ENCODE data around the gene COL5A1.

COL5A1 gene

GRCh38 chr9:134625361-134626068 is 16.1 kb upstream of the COL5A1 start:
- no peak for DNase-seq (ENCODE audit: low read depth in 1 of 2, low spot score in 1 of 2)

GRCh38 chr9:134626069-134626423 is 15.6 kb upstream of the COL5A1 start:
- DNase-seq (ENCODE audit: low read depth in 1 of 2, low spot score in 1 of 2) = no peak
- Histone ChIP-seq H3K27ac (replicated peaks) (no peak overlapping the region), H3K4me3 (replicated peaks; ENCODE audit: insufficient read depth, low read length) (no peak overlapping the region), H3K27me3 (ENCODE audit: insufficient read depth, poor library complexity, severe bottlenecking) (peaks cover 7% of the 10 kb centered on the region)
- TF ChIP-seq REST (IDR thresholded peaks at IDR 0.05; ENCODE audit: insufficient replicate concordance, low read depth) (no peak), CTCF (IDR thresholded peaks at IDR 0.05; ENCODE audit: insufficient read depth, low read length) (no peak), POLR2AphosphoS5 (IDR thresholded peaks at IDR 0.05; ENCODE audit: low read depth) (no peak), GABPA (IDR thresholded peaks at IDR 0.05; ENCODE audit: low read depth) (no peak), SPI1 (IDR thresholded peaks at IDR 0.05; ENCODE audit: borderline replicate concordance, low read depth) (no peak)

More at GRCh38 chr9:134625361-134626068, 16.1 kb upstream of the COL5A1 start:
- H3K27ac ChIP-seq (replicated peaks) = no peak overlapping the region
- TF ChIP-seq REST (IDR thresholded peaks at IDR 0.05; ENCODE audit: insufficient replicate concordance, low read depth) (no peak), CTCF (IDR thresholded peaks at IDR 0.05; ENCODE audit: insufficient read depth, low read length) (no peak), GABPA (IDR thresholded peaks at IDR 0.05; ENCODE audit: low read depth) (no peak), SPI1 (IDR thresholded peaks at IDR 0.05; ENCODE audit: borderline replicate concordance, low read depth) (no peak), POLR2AphosphoS5 (IDR thresholded peaks at IDR 0.05; ENCODE audit: low read depth) (no peak)
- no peak overlapping the region for H3K4me3 ChIP-seq (replicated peaks; ENCODE audit: insufficient read depth, low read length)
- H3K27me3 ChIP-seq (ENCODE audit: insufficient read depth, poor library complexity, severe bottlenecking) = peaks cover 7% of the 10 kb centered on the region

GRCh38 chr9:134626571-134627416 is 14.8 kb upstream of the COL5A1 start:
- H3K27ac ChIP-seq (replicated peaks) = no peak overlapping the region

More at GRCh38 chr9:134626571-134627416, 14.8 kb upstream of the COL5A1 start:
- Histone ChIP-seq H3K27me3 (ENCODE audit: insufficient read depth, poor library complexity, severe bottlenecking) (peaks cover 7% of the 10 kb centered on the region), H3K4me3 (replicated peaks; ENCODE audit: insufficient read depth, low read length) (no peak overlapping the region)
- no peak for TF ChIP-seq SPI1 (IDR thresholded peaks at IDR 0.05; ENCODE audit: borderline replicate concordance, low read depth)
- TF ChIP-seq POLR2AphosphoS5 (IDR thresholded peaks at IDR 0.05; ENCODE audit: low read depth) = no peak
- no peak for TF ChIP-seq CTCF (IDR thresholded peaks at IDR 0.05; ENCODE audit: insufficient read depth, low read length)
- TF ChIP-seq REST (IDR thresholded peaks at IDR 0.05; ENCODE audit: insufficient replicate concordance, low read depth) = no peak
- no peak for TF ChIP-seq GABPA (IDR thresholded peaks at IDR 0.05; ENCODE audit: low read depth)
- no peak for DNase-seq (ENCODE audit: low read depth in 1 of 2, low spot score in 1 of 2)

Measured in HL-60 (cell line).